Bronchial epithelial cell (primary cell): ENCODE results near the gene WNT3A. TPM values are rescaled to one million over a fixed set of nuclear protein-coding genes. Genes with fewer than 3 reads are reported as not detected.
A peak's percentile ranks its signal among the peaks of the same experiment; 100 is the strongest.

Experiments used
- DNase-seq: peaks from one replicate; pipeline ENCODE4 v3.0.0-alpha.2; 2010; ENCODE audit warnings: low read depth
- FAIRE-seq: peaks from 2 replicates; lab custom pipeline; 2011; peaks lifted over from hg19 to GRCh38; lab: Jason Lieb, UNC
- H3K27me3 ChIP-seq: 2 replicates; pipeline ENCODE4 v1.5.1; 2011; ENCODE audit warnings: low read length; ENCODE audit not compliant: control insufficient read depth, insufficient read depth
- H3K36me3 ChIP-seq: 2 replicates; pipeline ENCODE4 v1.5.1; 2011; ENCODE audit warnings: low read length; ENCODE audit not compliant: control insufficient read depth, insufficient read depth
- H3K4me3 ChIP-seq: 2 replicates; pipeline ENCODE4 v1.5.1; 2011; ENCODE audit warnings: mild to moderate bottlenecking, low read depth, low read length, control low read depth
- total RNA-seq: library from RNA; depleted of rRNA; stranded (reverse); fragments of >200 nt; gene quantifications from 2 replicates; pipeline ENCODE4 v1.2.1, GENCODE V29; 2014
- TF ChIP-seq, protein P1 (sequence below): IDR thresholded peaks from 2 replicates; pipeline ENCODE4 v1.5.1; 2011; ENCODE audit warnings: mild to moderate bottlenecking, moderate library complexity, low read length, control low read depth, inconsistent platforms; ENCODE audit not compliant: insufficient read depth, severe bottlenecking

The WNT3A gene
- total RNA-seq, 1 donor from 2014 or later = not detected

DNA sequence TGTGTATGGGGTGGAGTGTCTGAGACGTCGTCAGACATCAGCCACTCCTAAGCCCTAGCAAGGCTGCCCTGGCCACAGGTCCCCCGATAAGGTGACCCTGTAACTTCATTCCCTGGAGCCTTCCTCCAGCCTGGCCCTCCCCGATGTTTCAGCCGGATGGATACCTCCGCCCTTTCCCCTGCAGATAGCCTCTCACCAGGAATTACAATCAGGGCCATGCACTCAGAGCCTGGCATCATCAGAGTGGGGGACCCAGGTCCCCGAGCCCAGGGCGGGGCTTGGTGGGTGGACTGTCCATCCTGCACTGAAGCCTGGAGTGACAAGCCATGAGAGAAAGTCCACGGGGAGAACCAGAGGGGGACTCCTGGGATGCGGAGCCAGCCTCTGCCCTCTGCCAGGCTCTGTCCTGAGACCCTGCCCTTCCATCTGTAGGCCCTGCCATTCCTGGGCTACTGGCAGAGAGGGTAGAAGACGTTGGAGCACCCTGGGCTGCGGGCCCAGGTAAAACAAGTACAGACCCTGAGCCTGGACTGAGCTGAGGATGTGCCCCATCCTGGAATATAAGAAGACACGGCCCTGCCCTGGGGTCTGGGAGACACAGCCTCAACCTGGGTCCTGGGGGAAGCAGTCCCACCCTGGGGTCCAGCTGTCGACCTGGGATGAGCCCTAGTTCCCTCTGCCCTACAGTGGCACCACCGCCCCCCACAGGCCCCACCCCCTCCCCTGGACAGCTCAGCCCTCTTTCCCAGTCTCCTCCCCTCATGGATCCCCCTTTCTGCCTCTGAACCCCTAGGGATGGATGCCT is 58.9 kb downstream of the WNT3A start:
- DNase-seq (no peak), FAIRE-seq (peak; percentile 28)
- Histone ChIP-seq H3K4me3 (no peak overlapping the region), H3K36me3 (no peaks in the 10 kb centered on the region), H3K27me3 (peaks cover 7% of the 10 kb centered on the region)
- TF ChIP-seq, protein P1, sequence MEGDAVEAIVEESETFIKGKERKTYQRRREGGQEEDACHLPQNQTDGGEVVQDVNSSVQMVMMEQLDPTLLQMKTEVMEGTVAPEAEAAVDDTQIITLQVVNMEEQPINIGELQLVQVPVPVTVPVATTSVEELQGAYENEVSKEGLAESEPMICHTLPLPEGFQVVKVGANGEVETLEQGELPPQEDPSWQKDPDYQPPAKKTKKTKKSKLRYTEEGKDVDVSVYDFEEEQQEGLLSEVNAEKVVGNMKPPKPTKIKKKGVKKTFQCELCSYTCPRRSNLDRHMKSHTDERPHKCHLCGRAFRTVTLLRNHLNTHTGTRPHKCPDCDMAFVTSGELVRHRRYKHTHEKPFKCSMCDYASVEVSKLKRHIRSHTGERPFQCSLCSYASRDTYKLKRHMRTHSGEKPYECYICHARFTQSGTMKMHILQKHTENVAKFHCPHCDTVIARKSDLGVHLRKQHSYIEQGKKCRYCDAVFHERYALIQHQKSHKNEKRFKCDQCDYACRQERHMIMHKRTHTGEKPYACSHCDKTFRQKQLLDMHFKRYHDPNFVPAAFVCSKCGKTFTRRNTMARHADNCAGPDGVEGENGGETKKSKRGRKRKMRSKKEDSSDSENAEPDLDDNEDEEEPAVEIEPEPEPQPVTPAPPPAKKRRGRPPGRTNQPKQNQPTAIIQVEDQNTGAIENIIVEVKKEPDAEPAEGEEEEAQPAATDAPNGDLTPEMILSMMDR = no peak

DNA sequence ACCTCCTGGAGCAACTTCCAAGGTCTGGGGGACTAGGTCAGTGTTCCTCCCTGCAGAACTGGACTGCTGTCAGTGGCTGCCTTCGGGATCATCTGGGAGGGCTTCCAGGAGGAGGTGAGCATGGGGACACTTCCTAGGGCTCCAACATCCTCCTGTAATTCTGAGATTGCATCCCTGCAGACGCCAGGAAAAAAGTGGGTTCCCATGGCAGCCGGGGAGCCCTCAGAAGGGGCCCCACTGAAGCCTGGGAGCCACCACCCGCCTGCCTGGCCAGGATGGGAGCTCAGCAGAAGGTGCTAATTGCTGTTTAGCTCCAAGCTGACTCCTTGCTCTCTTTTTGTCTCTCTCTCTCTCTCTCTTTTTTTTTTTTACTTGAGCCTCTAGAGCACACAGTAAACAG is 59.6 kb downstream of the WNT3A start:
- H3K36me3 ChIP-seq = no peaks in the 10 kb centered on the region
- TF ChIP-seq, protein P1 = no peak
- H3K27me3 ChIP-seq = peaks cover 7% of the 10 kb centered on the region
- H3K4me3 ChIP-seq = no peak overlapping the region
- no peak for FAIRE-seq
- DNase-seq = no peak

DNA sequence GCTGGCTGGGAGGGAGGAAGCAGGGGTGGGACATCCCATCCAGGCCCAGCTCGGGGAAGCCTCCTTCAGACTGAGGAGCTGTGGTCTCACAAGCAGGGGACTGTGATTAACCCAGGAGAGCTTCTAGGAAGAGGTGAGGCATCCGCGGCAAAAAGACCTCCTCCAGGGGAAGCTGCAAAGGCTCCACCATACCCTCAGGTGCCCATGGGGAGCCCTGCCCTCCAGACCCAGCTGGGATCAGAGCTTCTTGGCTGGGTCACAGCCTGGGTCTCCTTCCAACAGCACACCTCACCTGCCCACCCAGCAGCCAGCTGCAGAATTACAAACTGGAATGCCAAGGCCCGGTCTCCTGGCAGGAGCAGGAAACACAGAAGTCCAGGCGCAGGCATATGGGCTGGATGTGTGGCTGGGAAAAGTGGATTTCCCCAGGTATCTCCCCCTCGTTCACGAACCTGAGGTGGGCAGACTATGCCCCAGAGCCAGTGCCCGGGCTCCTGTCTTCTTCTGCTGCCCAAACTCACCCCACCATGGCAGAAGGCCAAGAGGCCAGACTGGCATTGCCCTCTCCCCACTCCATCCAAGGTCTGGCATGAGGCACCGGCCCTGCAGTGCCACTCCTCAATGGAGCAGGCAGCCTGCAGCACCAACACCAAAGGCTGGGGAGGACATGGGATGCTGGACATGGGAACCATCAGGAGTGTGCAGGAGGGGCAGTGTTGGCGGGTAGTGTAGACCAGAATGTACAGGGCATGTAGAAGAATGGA is 60.3 kb downstream of the WNT3A start:
- no peak for DNase-seq
- no peak for FAIRE-seq

DNA sequence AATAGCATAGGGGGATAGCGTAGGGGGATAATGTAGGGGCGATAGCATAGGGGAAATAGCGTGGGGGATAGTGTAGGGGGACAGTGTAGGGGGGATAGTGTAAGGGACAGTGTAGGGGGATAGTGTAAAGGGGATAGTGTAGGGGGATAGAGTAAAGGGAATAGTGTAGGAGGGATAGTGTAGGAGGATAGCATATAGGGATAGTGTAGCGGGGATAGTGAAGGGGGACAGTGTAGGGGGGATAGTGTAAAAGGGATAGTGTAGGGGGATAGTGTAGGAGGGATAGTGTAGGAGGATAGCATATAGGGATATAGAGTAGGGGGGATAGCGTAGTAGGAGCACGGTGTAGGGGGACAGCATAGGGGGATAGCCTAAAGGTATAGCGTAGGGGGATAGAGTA is 61.6 kb downstream of the WNT3A start:
- FAIRE-seq (no peak), DNase-seq (no peak)
- TF ChIP-seq, protein P1 = no peak
- Histone ChIP-seq H3K27me3 (peaks cover 7% of the 10 kb centered on the region), H3K36me3 (no peaks in the 10 kb centered on the region), H3K4me3 (no peak overlapping the region)

More for the DNA sequence above, 60.3 kb downstream of the WNT3A start:
- no peaks in the 10 kb centered on the region for H3K36me3 ChIP-seq
- no peak overlapping the region for H3K4me3 ChIP-seq
- TF ChIP-seq, protein P1 = no peak
- H3K27me3 ChIP-seq = peaks cover 7% of the 10 kb centered on the region

DNA sequence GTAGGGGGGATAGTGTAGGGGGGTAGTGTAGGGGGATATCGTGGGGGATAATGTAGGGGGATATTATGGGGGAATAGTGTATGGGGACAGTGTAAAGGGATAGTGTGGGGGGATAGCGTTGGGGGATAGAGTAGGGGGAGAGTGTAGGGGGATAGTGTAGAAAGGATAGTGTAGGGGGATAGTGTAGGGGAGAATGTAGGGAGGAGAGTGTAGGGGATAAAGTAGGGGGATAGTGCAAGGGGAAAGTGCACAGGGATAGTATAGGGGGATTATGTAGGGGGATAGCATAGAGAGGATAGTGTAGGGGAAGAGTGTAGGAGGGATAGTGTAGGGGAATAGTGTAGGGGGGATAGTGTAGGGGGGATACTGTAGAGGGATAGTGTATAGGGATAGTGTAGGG is 63.4 kb downstream of the WNT3A start:
- peaks cover 7% of the 10 kb centered on the region for H3K27me3 ChIP-seq
- H3K36me3 ChIP-seq = no peaks in the 10 kb centered on the region
- H3K4me3 ChIP-seq = no peak overlapping the region
- FAIRE-seq = no peak
- TF ChIP-seq, protein P1 = no peak
- DNase-seq = no peak
